Myocyte (in vitro differentiated cells): Measurements from ENCODE around the gene TMEM271. TPM values are rescaled to one million over a fixed set of nuclear protein-coding genes. Genes with fewer than 3 reads are reported as not detected.
A peak's percentile ranks its signal among the peaks of the same experiment; 100 is the strongest.
"Not testable (repeated sequence)": the region's sequence is repeated elsewhere in the genome, so short reads cannot be mapped to it uniquely, and the experiment has no call there.

Source experiments
- DNase-seq: peaks from one replicate; pipeline ENCODE4 v3.0.0-alpha.2; 2012; ENCODE audit warnings: low read depth
- total RNA-seq: library from RNA; depleted of rRNA; stranded (reverse); fragments of >200 nt; gene quantifications from 2 replicates; pipeline ENCODE4 v1.2.3, GENCODE V29; 2014

Gene TMEM271
- total RNA-seq, 1 donor from 2014 or later = not detected

DNA sequence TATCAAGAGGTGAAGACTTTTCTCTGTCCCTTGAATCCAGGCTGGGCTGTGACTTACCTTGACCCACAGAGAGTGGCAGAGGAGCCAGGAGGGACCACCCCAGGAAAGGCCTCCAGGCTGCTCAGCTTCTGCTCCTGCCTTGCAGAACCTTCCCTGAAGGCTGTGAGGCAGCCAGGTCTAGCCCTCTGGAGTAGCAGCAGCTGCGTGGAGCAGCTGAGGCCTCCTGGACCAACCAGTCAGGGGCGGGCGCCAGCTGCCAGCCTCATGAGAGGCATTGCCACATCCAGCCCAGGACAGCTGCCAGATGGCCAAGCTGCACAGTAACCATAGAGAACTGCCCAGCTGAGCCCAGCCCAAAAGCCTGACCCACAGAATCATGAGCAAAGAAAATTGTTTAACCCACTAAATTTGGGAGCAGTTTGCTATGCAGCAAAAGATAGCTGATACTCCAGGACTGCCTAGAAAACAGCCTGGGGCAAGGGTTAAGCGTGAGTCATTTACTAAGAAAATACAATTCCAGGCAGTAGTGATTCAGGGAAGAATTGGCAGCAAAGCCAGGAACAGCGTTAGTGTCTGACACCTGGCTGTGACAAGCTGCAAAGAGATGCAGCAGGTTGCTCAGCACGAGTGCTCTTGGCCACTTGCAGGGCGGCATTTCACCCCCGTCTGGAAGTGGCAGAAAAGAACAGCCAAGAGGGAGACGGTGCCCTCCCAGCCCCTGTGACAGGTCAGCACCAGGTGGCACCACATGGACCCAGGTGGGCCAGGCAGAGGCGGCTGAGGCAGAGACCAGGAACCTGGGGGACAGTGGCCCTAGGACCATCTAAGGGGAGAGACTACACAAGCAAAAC, 34.5 kb upstream of the TMEM271 start:
- peak; percentile 93 for DNase-seq

DNA sequence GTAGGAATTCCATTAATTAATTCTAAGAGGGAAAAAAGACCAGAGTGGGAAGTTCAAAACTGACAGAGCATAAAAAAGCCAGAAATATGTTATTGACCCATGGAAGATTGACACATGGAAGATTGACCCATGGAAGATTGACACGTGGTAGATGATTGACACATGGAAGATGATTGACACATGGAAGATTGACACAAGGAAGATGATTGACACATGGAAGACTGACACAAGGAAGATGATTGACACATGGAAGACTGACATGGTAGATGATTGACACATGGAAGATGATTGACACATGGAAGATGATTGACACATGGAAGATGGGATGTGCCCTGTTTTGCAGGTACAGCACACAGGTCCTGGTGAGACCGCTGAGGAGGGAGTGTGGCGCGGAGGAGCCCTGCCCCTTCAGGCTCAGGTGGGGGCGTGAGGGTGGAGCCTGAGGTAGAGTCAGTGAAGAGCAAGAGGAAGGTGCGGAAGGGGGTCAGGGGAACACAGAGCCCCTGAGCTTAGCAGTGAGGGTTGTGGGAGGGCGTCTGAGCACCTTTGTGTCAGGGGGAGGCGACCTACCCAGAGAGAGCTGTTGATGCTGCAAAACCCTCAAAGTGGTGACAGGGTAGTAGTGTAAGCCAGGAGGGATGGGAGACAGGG, 33.4 kb upstream of the TMEM271 start:
- DNase-seq = no peak

DNA sequence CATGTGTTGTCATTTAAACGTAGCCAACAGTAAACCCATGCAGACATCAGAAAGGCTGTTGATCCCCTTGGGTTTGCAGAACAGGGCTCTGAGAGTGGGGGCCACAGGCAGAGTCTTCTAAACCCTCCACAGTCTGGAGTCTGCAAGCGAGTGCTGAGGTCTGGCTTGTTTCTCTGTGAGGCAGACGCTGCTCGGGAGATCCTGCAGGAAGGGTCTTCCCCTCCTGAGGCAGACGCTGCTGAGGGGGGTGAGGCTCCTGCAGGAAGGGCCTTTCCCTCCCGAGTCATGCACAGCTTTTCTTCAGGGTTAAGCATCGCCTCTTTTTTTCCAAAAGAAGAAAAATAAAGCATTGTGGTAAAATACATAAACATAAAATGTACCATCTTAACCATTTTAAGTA, 32.1 kb upstream of the TMEM271 start:
- DNase-seq = no peak

DNA sequence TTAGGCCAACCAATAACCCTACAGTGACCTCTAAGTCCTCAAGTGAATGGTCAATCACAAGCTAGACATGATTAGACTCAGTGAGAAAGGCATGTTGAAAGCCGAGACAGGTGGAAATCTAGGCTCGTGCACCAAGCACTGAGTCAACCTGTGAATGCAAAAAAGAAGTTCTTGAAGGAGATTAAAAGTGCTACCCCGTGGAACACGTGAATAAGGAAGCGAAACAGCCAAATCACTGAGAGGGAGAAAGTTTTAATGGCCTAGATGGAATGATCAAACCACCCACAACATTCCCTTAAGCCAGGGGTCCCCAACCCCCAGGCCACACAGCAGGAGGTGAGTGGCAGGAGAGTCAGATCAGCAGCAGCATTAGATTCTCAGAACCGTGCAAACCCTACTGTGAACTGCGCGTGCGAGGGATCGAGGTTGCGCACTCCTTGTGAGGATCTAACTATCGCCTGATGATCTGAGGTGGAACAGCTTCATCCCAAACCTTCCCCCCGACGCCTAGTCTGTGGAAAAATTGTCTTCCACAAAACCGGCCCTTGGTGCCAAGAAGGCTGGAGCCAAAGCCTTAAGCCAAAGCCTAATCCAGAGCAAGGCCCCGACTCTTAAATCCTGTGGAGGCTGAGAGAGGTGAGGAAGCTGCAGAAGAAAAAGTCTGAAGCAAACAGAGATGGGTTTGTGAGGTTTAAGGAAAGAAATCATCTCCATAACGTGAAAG, 29.8 kb upstream of the TMEM271 start:
- DNase-seq = no peak

DNA sequence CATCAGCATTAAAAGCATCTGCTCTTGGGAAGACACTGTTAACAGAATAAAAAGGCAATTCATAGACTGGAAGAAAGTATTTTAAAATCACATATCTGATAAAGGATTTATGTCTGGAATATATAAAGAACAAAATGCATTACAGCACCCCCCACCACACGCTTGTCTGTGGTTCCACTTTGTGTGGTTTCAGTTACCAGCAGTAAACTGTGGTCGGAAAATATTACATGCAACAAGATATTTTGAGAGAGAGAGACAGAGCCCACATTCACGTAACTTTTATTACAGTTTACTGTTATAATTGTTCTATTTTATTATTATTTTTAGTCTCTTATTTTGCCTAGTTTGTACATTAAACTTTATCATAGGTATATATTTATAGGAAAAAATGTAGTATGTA, 28.0 kb upstream of the TMEM271 start:
- DNase-seq = peak; percentile 59

DNA sequence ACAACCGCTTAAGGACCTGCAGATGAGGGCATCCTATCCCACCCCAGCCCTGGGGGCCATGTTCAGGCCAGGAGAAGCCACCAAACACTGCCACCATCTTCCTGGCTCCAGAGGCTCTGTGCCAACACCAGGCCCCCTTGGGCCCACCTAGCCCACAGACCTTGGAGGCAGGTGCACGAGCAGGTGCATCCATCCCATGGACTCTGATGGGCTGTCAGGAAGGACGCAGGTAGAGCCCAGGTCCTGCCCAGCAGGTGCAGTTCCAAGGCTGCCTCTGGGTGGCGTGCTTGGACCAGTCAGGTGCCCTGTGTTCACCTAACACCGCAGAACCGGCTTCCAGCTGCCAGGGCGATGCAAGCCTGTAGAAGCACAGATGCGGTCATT, 26.5 kb upstream of the TMEM271 start:
- DNase-seq = peak; percentile 60

DNA sequence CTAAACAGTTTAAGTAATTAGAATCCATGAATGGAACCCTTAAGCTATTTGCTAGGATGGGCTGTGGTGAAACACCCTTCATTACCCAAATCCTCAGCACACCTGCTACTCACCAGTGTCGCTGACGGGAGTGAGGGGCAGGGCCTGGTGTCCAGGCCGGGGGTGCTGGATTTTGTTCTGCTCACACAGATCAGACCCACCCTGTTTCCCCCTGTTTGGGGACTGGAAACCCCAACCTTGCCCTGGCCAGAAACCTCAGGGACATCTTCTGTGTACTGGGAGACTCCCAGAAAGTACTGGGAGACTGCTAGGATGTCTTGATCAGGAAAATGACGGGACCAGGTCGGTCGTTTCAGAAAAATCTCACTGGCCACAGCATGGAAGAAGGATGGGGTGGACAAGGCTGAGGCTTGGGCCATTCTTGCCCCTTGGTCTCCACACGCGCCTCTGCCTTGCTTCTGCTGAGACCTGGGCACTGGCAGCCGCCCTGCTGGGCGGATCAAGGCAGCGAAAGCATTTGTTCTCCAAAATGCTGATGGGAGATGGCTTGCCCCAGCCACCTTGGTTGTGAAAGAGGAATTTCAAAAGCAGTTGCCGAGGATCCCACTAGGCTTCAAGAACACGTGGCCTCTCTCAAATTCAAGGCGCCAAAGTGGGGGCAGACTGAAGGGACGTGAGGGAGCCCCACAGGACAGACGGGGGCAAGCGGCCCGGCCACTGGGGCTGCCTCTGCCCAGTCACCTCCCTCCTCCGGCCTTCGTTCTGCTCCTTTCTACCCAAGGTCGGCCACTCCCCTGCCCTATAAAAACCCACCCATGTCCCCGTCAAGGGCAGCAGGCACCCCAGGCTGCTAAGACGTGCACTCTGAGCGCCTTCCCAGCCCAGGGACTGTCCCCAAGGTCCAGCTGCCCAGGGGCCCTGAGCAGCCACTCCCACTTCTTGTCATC, 25.8 kb upstream of the TMEM271 start:
- no peak for DNase-seq

DNA sequence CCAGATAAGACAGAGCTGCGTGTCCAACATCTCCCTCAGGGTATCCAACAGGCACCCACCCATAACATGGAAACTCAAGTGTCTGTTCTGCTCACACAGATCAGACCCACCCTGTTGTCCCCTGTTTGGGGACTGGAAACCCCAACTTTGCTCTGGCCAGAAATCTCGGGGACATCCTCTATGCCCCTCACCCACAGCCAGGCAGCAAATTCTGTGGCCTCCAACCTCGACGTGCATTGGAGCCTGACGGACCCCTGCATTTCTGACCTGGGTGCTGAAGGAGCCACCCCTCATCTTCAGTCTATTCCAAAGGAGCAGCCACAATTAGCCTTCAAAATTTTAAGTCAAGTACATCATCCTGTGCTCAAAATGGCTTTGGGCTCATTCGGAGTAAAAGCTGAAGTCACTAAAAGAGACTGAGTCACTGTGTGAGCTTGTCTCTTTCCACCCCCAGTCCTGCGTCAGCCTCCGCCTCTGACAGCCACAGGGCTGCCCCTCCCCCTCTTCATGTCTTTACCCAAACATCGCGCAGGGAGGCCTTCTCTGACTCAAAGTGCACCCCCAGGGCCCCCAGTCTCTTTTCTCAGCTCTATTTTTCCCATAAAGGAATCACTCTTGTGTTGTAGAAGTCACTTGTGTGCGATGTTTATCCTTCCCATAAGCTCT, 24.9 kb upstream of the TMEM271 start:
- DNase-seq = no peak

DNA sequence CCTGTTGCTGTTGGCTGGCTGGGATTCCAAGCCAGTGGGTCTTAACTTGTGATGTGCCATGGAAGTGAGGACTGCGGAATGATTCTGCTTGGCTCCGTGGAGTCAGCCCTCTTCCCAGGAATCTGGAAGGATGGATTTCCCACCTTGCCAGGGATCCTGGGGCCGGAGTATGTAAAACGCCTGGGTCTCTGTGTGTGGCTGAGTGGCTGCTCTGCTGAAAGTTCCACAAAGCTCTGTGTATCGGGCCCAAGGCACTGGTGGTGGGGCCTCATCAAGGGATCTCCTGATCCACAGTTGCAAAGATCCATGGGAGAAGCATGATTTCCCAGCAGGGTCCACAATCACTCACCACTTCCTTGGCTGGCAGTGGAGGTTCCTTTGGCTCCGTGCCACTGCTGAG, 24.1 kb upstream of the TMEM271 start:
- no peak for DNase-seq

DNA sequence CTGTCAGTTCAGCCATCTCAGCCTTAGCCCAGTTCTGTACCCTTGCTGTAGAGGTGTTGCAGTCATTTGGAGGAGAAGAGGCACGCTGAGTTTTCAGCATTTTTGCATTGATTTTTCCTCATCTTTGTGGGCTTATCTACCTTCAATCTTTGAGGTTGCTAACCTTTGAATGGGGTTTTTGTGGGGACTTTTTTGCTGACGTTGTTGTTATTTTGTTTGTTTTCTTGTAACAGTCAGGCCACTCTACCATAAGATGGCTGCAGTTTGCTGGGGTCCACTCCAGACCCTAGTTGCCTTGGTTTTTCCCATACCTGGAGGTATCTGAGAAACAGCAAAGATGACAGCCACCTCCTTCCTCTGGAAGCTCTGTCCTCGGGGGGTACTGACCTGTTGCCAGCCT, 22.8 kb upstream of the TMEM271 start:
- no peak for DNase-seq

DNA sequence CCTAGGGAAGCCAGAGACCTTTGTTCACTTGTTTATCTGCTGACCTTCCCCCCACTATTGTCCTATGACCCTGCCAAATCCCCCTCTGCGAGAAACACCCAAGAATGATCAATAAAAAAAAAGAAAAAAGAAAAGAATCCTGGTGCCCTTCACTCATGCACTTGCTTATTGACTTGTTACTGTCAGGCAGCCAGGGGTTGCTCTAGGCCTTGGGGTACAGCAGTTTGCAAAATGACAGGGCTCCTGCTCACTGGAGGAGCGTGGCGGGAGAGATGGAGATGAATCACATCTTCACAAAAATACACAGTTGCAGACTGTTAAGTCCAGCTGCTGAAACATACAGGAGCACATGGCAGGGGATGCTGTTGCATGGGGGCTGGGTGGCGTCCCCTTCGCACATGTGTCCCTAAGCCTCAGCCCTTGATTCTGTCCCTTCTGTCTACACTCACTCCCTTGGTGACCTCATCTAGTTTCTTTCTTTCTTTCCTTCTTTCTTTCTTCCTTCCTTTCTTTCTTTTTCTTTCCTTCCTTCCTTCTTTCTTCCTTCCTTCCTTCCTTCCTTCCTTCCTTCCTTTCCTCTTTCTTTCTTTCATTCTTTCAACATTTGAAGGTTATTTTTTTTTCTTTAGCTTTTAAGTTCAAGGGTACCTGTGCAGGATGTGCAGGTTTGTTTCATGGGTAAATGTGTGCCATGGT, 16.9 kb upstream of the TMEM271 start:
- DNase-seq = no peak

DNA sequence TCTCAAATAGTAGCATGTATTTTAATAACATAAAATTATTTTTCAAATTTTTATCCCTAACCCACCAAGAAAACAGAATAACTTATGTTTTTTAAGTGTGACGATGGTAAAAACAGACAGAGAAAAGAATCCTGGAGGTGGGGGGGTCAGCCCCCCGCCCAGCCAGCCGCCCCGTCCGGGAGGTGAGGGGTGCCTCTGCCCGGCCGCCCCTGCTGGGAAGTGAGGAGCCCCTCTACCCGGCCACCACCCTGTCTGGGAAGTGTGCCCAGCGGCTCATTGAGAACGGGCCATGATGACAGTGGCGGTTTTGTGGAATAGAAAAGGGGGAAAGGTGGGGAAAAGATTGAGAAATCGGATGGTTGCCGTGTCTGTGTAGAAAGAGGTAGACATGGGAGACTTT, 16.1 kb upstream of the TMEM271 start:
- not testable (repeated sequence) for DNase-seq

DNA sequence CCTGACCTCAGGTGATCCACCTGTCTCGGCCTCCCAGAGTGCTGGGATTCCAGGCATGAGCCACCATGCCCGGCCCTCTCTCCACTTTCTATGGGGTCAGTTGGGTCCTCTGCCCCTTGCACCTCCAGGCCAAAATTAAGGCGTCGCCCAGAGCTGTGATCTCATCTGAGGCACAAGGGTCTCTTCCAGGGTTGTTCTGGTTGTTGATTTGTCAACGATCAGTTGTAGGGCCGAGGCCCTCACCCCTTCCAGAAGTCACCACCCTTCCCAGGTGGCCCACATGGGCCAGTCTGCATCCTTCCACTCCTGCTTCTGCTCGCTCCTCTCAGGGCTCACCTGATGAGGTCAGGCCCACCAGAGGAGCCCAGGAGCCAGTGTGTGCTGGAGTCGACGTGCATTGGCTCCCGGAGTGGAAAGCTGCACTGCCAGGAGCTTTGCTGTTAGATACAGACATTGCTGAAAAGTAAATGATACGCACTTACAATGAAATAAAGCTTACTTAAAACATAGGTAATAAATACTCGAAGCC, 14.3 kb upstream of the TMEM271 start:
- no peak for DNase-seq

DNA sequence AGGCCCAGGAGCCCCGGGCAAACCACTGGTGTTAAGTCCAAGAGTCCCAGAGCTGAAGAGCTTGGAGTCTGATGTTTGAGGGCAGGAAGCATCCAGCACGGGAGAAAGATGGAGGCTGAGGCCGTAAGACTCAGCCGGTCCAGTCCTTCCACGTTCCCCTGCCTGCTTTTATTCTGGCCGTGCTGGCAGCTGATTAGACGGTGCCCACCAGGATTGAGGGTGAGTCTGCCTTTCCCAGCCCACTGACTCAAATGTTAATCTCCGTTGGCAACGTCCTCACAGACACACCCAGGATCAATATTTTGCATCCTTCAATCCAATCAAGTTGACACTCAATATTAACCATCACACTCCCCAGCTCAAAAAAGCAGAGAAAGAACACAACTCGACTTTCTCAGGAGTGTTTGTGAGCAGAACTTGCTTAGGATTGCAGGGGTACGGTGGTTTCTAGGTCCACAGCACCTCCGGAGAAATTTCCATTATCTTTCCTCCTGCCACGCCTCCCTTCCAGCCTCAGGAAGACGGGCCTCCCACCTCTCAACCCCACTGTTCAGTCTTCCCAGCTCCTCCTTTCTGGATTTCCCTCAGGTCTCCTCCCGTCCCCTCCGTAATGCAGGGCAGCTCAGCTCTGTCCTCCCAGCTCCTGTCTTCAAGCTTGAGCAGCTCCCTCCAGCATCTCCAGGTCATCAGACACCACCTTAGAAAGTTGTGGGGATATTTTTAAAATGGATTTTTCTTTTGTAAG, 13.3 kb upstream of the TMEM271 start:
- no peak for DNase-seq

DNA sequence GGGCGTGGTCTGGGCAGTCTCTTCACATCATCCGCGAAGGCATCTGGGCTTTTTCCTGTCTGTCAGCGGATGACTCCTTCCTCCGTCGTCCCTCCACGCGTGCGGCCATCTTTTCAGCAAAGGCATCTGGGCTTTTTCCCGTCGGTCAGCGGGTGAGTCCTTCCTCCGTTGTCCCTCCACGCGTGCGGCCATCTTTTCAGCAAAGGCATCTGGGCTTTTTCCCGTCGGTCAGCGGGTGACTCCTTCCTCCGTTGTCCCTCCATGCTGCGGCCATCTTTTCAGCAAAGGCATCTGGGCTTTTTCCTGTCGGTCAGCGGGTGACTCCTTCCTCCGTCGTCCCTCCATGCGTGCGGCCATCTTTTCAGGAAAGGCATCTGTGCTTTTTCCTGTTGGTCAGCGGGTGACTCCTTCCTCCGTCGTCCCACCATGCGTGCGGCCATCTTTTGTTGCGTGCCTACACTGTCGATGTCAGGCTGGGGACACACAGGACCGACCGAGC, 12.3 kb upstream of the TMEM271 start:
- no peak for DNase-seq

DNA sequence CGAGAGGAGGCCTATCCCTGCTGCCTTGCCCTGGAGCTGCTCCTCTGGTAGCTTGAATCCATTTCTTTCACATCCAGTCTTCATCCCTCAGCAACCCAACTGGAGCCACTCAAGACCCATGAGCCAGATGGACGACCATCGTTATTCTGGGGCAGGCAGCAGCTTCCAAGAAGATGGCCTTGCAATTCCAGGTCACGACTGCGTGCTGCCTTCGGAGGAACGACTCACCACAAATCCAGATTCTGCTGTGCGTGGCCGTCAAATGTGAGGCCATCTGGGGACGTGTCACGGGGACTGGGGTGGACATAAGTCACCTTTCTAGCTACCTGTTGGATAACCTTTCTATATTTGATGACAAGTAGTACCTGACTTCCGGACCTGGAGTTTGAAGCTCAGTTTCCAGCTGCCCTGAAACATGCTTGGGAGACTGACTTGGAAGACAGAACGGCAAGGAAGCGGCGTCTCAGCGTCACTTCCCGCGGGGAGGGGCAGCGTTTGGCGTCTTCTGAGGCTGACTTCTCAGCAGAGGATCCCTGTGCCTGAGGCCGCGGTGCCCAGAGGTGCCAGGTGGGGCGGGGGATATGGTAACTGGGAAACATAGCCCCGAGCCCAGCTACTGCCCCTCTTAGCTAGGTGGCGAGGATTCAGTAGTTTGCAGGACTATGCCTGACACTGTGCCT, 11.7 kb upstream of the TMEM271 start:
- no peak for DNase-seq

DNA sequence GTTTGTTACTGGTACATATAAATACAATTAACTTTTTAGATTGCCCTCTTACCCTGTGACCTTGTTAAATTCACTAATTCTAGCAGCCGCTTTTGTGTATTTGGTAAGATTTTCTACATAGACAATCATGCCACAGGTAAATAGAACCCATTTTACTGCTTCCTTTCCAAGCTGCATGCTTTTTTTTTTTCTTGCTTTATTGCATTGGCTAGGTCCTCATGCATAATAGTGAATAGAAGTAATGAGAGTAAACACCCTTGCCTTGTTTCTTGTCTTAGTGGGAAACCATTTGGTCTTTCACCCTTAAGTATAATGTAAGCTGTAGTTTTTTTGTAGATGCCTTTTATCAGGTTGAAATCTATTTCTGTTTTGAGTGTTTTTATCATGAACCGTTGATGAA, 7.7 kb upstream of the TMEM271 start:
- no peak for DNase-seq

DNA sequence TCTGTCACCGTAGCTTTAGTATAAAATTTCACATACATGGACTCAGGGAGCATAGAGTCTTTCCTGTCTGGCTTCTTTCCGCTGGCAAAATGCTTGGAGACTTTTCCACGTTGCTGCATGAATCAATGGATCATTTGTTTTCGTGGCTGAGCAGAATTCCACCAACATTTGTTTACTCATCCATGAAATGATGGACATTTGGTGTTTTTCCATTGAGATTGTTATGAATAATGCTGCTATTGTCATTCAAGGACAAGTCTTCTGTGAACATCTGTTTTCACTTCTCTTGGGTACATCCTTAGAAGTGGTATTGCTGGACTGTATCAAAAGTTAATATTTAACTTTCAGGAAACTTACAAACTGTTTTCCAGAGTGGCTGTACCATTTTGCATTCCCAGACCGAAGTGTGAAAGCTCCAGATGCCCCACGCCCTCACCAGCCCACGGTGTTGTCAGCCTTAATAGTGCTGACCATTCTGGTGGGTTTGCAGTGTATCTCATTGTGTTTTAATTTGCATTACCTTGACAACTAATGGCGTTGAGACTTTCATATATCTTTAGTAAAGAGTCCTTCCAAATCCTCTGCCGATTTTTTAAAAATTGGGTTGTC, 5.8 kb upstream of the TMEM271 start:
- no peak for DNase-seq
